HG03521 (cell line): Measurements from ENCODE around the gene ELL.
"Not testable (repeated sequence)": the region's sequence is repeated elsewhere in the genome, so short reads cannot be mapped to it uniquely, and the experiment has no call there.

ENCODE experiments used
- ATAC-seq: cut with Tn5 transposase; IDR thresholded peaks from one replicate; pipeline ENCODE4 v1.9.1; 2021; ENCODE audit warnings: mild to moderate bottlenecking, moderate library complexity; ENCODE audit not compliant: unreplicated experiment

The ELL gene

DNA sequence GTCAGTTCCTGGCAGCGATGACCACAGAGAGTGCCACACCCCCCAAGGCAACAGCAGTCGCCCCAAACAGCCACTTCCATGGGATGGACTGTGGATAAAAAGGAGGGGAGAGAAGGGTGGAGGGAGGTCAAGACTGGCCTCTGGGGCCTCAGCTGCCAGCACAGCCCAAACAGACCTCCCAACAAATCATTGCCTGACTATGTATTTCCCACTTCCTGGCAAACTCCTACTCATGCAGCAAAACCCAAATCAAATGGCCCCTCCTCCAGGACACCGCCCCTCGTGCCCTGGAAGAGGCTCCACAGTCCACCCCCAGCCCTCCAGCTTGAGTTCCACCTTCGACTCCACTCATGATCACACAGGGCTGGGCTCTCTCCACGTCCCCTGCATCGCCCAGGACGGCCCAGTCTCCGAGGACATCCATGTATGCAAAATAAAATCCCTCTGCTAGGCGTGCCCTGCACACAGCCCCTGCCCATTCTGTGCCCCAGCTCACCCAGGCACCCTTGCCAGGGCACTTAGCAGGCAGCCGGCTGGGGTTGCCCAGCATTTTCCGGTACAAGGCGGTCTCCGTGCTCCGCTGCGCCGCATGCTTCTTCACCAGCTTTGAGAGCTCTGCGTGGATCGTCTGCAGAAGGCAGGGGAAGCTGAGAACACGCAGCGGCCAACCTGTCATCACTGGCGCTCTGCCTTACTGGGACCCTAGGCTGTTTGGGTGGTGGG, 10.5 kb upstream of the ELL start:
- ATAC-seq = no peak

GRCh38 chr19:18531485-18531884, 9.6 kb upstream of the ELL start:
- no peak for ATAC-seq

DNA sequence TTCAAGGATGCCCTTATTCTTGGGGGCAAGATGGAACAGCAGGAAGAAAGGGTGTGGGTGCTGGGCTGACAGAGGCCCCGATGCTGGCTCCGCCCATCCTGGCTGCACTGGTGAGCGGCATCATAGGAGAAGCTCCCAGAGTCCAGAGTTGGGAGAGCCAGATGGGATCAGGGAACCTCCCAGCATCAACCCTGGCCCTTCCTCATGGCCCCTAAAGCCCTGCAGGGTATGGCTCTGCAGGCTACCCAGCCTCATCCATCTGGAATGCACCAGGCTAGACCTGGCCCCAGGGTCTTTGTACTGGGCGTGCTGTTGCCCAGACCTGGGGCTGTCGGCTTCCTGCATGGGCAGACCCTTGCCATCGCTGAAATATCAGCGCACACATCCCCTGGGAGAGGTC, 7.9 kb upstream of the ELL start:
- ATAC-seq = no peak

DNA sequence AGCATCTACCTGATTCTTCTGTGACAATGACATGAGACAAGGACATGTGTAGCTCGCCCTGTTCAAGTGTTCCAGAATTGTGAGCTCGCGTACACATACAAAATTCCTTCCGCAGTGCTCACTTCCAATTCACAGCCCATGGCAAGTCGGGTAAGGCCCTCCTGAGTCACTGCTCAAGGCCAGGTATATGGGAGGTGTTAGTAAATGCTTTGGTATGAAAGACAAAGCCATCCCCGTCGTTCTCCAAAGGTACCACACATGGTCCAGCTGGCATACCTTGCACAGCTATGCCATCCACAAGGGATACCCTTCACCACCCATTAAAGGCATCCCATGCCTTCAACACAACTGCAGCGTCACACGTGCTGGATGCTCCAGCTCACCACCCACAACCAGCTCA, 4.4 kb upstream of the ELL start:
- no peak for ATAC-seq

DNA sequence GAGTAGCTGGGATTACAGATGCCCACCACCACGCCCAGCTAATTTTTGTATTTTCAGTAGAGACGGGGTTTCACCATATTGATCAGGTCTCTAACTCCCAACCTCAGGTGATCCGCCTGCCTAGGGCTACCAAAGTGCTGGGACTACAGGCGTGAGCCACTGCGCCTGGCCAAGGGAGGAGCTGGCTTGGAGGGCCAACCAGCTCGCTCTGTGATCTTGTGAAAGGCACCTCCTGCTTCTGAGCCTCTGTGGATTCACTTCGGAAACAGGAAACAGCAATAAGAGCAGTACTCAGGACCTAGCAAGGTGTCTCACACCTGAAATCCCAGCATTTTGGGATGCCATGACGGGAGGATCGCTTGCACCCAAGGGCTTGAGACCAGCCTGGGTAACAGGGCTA, 2.0 kb upstream of the ELL start:
- ATAC-seq = no peak

DNA sequence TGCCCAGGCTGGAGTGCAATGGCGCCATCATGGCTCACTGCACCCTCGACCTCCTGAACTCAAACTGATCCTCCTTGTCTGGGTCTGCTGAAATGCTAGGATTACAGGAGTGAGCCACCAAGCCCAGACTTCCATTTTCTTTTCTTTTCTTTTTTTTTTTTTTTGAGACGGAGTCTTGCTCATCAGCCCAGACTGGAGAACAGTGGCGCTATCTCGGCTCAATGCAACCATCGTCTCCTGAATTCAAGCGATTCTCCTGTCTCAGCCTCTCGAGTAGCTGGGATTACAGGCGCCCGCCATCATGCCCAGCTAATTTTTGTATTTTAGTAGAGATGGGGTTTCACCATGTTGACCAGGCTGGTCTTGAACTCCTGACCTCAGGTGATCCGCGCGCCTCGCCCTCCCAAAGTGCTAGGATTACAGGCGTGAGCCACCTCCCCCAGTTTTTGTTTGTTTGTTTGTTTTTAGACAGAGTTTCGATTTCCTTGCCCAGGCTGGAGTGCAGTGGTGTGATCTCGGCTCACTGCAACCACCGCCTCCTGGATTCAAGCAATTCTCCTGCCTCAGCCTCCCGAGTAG, 1.1 kb upstream of the ELL start:
- ATAC-seq = not testable (repeated sequence)

- peak; percentile 76 for ATAC-seq
Measured at GRCh38 chr19:18522124-18522861, 423 bp upstream of the ELL start.

DNA sequence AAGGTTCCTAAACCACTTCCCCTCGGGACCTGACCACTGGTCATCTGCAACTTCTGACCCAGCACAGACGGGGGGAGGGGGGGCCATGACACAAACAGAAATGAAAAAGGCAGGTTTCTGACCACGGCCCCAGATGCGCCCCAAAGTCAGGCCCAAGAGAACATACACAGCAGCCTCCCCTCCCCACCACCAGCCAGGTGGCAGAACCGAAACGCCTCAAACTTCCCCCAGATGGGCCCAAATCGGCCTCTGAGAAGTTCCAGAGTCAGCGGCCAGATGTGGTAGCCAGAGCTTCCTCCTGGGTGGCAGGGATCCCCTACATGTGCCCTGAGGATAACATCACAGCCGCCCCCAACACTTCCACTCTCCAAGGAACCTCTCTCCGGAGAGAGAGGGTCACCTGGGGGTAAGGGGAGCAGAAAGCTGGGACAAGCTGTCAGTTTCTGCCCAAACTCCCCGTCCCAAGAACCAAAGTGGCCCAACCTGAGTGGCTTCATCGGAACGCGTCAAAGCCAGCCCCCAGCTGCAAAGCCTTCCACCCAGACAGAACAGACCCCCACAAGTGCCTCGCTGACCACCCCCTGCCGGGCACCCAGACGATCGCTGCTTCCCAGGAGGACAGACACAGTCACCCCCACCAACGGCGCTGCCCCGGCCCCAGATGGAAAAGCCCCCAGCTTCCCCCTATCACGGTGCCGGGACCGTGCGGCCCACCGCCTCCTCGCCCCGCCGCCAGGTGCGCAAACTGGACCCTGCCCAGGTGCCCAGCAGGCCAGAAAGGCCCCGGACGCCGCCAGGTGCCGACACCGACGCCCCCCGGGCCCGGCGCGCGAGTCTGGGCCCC, 800 bp downstream of the ELL start:
- no peak for ATAC-seq

GRCh38 chr19:18519962-18520847, 1.7 kb downstream of the ELL start:
- ATAC-seq = no peak

DNA sequence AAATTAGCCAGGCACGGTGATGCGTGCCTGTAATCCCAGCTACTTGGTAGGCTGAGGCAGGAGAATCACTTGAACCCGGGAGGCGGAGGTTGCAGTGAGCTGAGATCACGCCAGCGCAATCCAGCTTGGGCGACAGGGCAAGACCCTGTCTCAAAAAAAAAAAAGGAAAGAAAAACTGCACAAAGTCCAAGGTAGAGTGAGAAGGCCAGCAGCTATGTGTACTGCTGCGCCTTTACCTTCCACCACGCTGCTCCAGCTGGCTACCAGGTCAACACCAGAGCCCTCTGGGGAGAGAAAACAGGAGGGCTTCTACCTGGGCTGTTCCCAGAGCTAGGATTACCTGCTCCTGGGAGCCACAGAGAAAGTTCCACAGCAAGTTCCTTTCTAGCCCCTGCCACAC, 3.2 kb downstream of the ELL start:
- ATAC-seq = no peak

- no peak for ATAC-seq
Measured at GRCh38 chr19:18517606-18518005, 4.3 kb downstream of the ELL start.

- ATAC-seq = no peak
Measured at GRCh38 chr19:18515959-18516358, 5.9 kb downstream of the ELL start.

DNA sequence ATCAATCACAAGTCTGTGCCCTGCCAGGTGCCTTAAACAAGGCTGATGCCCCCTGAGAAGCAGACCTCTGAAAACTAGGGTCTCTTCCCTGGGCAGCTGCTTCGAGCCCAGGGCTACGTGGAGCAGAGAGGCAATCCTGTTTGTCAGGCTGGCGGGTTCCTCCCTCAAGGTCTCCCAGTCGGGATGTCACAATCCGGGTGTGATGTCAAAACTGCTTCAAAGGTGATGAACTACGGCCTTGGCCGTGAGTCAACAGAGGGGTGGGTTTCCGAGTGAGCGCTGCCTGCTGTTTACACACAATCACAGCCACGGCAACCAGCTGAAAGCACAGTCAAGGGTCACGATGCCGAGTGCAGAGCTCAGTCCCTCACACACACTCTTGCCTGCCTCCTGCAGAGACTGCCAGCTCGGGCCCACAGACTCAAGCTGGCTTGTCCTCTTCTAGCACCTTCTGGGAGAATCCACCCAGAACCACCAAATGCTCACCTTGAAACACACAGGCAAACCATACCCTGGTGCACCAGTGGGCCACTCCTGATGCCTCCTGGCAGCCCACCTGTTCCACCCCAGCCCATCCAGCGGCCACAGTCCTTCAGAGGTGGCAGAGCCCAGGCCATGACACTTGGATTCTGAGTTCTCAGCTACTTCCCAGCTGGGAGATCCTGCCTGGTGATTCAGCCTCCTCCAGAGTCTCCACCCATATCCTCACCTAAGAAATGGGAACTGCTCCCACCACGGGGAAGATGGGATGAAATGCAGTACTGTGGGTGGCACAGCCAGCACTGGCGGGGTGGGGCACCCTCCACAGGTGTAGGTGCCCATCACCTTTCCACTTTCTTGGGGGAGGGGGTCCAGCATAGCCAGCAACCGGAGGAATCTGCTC, 6.8 kb downstream of the ELL start:
- ATAC-seq = no peak

GRCh38 chr19:18513868-18514267, 8.0 kb downstream of the ELL start:
- no peak for ATAC-seq

DNA sequence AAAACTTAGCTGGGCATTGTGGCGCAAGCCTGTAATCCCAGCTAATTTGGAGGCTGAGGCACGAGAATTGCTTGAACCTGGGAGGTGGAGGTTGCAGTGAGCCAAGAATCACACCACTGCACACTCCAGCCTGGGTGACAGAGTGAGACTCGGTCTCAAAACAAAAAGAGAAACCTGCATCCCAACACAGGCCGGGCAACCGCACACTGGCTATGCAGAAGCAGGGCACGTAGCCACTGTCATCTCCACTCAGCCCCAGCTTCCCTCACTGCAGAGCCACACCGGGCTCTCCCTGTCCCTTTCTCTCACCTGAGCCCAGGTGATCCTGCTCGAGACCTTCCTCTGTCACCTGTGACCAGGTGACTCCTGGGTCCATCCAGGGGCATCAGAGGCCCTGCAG, 11.7 kb downstream of the ELL start:
- ATAC-seq = no peak

- ATAC-seq = no peak
Measured at GRCh38 chr19:18508585-18508984, 13.3 kb downstream of the ELL start.

GRCh38 chr19:18507727-18508440, 14.0 kb downstream of the ELL start:
- ATAC-seq = no peak

GRCh38 chr19:18507021-18507726, 14.7 kb downstream of the ELL start:
- ATAC-seq = no peak
